ENCODE results near the gene TREM1.
"Not testable (repeated sequence)": the region's sequence is repeated elsewhere in the genome, so short reads cannot be mapped to it uniquely, and the experiment has no call there.

TREM1 gene
- 0 to 0.19 (median 0) reads per million in 3 experiments for total RNA-seq

DNA sequence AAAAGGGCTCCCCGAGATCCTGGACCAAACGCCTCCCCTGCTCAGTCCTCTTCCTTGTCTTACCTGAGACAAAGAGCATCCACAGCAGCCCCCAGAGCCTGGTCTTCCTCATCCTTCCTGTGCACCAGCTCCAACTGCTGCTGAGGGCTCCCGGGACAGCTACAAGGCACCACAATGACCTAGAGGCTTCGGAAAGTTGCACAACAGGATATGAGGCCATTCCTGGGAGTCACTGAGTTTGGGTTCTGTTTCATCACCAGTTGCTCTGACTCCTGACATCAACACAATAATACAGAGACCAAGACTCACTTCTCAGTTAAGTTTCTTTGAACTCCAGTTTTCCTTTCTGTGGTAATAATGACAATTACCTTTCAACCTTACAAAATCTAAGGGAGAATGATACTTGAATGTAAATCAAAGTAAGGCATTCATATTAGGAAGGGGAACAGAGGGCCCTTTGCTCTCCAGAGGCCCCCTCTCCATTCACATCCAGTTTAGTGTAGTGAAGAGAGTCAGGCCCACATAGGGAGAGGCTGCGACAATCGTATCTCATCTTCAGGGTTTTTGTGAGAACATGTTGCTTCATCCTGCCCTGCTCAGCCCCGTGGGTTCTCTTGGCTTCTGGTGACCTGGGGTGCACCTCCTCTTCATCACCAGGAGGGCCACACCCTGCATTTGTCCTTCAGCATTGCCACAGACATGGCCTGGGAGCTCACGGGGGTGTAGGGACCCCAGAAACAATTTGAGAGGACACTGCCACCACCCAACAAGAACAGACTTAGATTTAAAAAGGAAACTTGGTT is at the start of gene TREM1:
TREM1 (minus strand) TSS at position 139 of the 803 bp plus-strand sequence; CDS start at position 112, 27 bp downstream.
- DNase-seq = no peak

DNA sequence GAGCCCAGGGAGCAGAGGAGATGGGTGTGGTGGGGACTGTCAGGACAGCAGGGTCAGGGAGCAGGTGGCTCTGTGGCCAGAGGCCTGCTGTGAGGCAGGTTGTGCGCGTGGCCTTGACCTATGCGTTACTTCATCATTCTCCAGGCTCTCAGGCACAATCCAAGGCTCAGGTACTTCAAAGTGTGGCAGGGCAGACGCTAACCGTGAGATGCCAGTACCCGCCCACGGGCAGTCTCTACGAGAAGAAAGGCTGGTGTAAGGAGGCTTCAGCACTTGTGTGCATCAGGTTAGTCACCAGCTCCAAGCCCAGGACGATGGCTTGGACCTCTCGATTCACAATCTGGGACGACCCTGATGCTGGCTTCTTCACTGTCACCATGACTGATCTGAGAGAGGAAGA is 49.5 kb upstream of the TREM1 start:
- DNase-seq = no peak

DNA sequence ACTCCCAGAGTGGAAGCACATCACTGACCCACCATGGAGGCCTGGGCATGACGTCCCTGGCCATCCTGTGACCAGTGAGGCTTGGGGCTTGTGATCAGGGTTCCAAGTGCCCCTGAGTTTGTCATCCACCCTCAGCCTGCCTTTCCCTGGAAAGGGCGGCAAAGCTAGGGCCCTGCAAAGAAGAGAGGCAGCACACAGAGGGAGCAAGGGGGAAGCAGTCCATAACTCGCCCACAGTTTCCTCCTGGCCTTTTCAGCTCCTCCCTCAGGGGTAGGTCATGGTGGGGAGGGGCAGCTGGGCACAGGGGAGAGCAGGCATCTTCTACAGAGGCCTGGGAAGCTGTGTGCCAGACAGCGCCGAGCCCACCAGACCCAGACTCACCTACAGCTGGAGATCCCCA is 48.8 kb upstream of the TREM1 start, which contains the start of gene NCR2:
NCR2 (plus strand) TSS at position 313 of the 400 bp plus-strand sequence. CDS start 269 bp downstream, outside the sequence.
- no peak for DNase-seq

DNA sequence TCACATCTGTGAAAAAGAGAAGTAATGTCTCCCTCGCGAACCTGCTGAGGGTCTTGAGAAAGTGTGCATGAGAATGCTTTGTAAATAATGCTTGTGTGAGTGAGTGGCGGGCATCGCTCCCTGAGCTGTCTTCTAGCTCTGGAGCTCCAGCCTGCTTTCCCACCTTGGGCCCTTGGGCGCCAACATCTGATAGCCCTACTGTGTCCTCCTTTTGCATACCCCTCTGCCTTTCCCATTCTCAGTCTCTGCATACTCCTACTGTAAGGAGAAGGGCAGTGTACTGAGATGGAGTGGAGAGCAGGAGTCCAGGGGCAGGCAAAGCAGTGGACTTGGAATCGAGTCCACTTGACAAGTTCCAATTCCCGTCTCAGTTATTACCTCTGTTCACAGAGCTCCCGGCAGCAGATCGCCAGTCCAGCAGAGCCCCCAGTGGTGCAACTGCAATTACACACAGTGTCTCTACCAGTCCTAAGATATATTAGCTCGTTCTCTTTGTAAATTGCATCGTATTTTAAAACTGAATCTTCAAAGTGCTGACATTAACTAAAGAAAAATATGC is 48.1 kb upstream of the TREM1 start:
- no peak for DNase-seq

DNA sequence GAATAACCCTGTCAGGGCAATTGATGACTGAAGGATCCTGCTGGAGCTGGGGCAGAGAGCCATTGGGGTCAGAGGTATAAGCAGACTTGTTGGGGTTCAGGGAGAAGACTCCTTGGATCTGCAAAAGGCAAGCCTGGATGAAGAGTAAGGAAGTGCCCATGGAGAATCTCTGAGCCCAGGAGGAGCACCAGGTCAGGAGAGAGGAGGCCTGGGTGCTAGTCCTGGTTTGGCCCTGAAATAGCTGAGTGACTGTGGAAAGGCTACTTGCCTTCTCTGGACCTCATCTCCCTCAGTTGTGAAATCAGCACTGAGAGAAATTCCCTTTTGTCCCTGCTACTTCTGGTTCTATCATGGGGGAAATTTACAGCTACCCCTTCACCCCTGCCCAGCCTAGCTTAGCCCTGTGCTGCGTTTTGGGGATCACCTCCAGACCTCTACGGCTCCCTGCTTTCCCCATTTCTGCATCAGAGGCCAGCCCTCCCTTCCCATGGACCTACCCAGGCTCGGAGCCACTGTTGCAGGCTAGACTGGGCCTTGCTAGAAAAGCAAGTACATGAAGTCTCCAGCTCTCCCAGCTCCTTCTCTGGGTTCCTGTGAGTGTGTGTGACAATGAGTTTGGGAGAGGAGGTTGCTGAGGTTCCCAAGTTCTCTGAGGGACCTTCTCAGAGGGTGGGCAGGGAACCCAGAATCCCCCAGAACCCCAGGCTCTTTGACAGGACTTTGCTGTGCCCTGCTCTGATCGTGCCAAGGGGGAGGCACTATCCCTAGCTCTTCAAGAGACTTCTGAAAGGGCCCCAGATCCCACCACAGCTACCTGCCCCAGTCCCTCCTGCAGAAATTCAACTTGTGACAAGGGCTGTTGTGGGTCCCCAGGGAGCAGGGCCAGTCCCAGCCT is 46.6 kb upstream of the TREM1 start:
- DNase-seq = no peak

DNA sequence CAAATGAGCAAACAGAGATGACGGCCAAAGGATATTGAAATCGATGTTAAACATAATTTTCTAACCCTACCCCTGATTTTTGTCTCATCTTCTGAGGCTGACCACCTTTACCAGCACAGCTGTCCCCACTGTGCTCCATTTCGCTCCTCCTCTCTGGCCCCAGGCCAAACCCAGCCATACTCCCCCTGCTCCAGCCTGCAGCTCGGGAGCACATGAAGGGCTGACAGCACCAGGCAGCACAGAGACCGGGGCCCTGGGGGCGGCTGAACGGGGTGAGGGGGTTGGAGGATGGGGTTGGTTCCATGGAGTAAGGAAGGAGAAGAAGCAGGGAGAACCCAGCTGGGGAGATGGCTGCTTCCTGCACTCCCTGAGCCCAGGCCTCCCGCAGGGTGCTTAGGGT is 45.8 kb upstream of the TREM1 start:
- DNase-seq = no peak

DNA sequence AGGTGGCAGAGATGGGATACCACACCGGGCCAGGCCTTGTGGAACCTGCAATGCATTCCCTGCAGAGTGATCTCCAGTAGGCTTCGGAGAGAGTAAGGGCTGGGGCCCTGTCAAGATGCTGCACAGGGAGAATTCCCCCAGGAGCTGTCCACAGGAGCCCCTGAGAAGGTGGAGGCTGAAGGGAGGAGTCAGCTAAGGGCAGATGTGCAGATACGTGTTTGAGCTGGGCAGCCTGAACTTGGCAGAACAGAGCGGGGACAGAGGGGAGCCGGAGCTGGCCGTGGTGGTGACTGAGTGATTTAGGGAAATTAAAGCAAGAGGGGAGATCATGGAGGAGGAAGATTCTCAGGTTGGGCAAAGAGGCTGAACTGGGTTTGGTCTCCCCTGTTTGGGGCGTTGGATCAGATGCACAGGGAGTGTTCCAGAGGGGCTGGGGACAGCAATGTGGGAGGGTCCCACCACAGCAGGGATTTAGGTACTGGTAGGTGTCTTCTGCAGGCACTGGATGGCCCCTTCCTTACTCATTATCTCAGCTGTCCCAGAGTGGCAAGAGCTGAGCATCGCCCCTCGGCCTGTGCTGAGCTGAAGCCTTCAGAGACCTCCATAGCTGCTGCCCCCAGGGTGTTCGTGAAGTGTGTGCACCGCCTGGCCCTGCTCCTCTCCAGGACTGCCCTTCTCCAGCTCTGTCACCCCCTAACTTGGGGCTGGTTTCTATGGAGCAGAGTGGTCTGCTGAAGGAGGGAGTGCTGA is 45.1 kb upstream of the TREM1 start:
- no peak for DNase-seq

DNA sequence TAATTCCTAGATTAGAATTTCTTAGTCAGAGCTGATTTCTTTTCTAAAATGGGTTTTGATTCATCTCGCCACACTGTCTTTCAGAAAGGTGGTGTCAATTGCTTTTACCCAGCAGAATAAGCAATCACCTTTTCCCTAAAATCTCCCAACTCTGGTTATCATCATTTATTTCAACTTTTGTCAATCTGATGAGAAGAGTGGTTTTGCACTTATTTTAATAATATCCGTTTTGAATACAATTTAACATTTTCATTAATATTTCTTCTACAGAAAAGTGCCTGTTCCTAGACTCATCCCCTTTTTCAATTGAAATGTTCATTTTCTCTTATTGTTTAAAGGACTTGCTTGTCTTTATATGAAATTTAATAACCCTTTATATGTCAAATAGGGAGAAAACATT is 40.7 kb upstream of the TREM1 start:
- no peak for DNase-seq

DNA sequence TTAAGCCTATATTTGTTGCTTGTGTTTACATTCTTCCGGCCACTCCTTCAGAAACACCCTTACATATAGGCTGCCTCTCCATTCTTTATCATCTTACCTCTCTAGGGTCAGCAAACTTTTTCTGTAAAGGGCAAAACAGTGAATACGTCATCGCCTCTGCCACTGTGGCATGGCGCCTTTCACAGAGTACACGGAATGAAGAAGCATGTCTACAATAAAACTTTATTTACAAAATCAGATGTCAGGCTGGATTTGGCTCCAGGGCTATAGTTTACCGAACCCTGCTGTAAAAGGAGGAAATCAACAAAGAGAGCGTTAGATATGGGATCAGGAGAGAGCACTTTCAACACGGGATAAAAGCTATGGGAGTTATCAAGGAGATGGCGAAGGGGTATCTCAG is 39.6 kb upstream of the TREM1 start:
- no peak for DNase-seq

DNA sequence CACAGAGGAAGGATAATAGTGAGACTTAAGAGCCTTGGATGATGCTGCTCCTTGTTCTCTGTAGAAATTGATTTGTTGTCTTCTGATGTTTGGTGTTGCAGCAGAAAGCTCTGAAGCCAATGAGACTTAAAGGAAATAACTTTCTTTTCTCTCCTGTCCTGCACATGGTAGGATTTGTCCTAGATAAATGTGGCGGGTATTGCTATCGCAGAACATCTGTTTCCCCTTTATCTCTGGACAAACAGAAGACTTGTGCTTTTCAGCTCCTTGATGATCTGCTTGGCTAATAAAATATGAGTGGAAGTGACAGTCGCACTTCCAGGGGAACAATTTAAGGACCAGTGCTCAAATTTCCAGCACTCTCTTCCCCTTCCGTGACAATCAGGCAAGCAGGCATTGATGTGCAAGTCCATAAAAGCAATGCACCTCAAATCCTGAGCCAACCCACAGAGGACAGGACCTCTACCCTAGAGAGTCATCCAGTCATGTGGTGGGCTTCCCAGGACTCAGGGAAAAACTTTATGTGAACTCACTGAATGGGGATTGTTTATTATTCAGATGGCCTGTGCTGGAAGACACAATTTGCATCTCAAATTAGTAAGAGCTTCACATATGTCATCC is 39.1 kb upstream of the TREM1 start:
- DNase-seq = no peak

DNA sequence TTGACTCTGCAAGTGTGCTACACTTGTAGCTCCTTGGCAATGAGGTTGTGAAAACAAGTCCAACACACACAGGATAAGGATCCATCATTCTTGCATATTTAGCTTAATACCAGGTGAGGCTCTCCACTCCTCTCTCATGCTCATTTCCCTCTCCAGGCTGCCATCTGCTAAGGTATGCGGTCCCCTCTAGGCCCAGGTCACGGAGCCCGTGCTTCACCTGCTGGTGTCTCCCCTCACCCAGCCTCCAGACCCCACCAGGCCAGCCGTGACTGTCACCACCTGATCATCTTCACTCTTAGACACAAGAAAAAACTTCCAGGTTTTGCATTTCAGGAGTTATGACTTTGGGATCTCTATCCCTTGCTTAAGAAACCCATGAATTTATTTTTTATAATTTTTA is 34.7 kb upstream of the TREM1 start:
- no peak for DNase-seq

DNA sequence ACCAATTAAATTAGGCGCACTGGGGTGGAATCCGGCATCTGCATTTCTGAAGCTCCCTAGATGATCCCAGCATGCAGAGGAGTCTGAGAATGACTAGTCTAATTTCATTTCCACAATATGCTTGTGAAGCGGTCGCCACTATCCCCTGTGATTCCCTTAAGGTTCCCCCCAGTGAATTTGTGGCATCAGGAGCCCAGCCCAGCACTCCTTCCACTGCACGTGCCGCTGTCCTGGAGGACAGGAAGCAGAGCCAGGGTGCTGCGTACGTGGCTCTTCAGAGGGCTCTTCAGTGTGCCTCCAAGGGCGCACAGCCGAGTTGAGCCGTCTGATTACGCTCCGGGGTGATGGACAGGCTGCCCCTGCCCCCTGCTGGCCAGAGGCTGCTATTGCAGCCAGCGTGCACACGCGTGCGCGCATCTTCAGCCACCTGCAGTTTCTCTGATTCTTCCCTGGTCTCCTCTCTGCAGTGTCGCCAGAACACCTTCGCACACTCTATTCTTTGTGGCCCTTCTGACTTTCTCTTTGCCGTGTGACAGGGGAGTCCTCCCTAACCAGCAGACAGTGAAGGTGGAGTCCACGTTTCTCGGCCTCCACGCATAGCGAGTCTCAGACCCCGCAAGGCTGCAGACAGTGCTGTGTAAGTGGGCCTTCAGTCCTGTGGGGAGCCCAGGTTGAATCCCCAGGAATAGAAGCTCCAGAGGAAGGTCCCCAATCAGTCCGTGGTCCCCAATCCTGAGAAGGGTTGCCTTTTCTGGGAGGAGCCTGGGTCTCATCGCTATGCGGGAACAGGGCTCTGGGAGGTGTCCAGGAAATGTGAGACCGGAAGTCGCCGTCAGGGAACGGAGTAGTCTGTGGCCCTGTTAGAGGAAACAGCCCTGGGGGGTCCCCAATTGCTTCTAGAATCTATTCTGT is 32.4 kb upstream of the TREM1 start:
- DNase-seq = peak; percentile 74

DNA sequence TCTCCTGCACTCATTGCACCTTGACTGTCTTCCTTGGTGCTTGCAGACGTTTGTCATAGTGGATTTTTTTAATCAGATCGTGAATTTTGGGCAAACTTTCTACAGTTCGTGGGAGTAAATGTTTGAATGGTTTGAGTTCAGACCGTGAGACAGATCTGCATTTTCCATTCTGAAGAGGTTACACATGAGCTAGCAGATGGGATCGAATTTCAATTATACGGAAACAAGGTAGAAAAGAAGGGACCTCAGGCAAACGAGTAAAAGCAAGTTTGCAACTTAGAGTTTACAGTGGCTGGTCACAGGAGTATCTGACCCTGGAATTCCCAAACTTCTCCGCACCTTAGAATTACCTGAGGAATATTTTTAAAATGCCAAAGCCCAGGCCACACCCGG is 31.8 kb upstream of the TREM1 start:
- no peak for DNase-seq

DNA sequence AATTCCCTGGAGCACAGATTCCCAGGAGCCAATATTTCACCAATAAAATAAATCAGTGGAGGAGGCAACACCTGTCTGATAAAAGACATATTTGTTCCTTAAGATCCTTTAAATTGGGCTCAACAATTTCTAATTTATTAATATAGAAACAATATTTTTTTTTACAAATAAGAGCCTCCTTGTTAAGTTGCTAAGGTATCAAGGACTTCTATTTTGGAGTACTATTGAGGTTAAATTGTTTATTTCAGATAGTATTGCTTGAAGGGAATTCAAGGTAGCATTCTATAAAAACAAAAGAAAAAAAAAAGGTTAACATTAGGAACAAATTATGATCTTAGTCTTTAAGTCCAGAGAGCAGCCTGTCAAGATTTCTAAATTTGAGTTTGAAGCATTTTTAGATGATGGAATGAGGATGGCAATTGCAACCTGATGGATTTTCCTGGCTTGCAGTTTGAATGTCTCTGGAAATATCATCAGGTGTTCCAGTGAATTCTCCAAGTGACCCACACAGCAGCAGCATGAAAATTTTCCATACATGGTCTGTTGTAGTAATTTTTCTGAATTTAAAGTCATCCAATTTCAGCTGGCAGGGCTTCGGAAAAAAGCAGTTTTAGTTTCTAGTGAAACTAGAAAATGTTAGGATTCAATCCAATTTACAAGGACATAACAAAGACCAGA is 29.6 kb upstream of the TREM1 start:
- no peak for DNase-seq

DNA sequence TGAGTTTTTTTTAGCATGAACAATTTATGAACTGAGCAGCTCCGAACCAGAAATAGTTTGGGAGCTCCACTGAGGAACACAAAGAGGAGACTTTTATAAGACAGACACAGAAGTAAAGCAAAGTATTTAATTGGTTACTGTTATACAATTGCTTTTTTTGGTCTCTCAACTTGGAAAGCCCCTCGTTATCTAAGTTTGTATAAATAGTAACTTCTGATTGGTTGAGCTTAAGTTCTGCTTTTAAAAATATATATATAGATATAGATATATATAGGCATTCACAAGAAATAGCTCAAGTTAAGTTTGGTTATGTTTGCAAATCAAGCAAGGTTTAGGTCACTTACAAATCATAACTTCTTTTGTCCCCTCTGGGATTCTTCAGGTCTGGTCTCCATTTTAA is 28.7 kb upstream of the TREM1 start:
- DNase-seq = no peak

DNA sequence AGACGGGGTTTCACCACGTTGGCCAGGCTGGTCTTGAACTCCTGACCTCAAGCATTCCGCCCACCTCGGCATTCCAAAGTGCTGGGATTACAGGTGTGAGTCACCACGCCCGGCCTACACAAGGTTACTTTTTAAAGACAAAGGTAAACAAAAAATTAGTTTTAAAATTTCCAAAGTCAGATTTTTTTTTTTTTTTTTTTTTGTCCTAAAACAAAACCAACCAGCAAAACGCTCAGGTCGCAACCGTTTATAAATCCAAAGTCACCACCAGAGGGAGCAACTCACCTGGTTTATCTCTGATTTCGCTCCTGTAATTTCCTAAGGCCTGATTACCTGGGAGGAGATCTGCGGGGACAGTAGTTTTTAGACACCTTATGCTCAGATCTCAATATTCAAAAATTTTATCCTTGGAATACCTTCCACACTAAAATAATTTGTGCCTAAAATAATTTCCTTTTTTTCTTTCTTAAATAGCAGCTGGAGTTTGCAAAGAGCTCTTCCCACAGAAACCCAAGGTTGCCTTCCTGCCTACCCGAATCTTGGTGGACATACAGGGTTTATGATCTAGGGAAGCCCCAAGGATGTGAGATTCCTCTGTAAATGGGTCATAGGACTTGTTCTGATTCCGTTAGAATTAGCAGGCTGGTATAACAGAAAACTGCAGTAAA is 19.8 kb upstream of the TREM1 start:
- DNase-seq = peak; percentile 18

DNA sequence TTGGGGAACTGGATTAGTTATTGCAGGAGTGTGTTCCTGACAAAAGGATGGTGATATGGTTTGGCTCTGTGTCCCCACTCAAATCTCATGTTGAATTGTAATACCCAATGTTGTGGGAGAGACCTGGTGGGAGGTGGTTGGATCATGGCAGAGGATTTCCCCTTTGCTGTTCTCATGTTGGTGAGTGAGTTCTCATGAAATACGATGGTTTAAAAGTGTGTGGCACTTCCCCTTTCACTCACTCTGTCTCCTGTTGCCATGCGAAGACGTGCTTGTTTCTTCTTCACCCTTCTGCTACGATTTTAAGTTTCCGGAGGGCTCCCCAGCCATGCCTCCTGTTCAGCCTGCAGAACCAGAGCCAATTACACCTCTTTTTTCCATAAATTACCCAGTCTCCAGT is 16.2 kb upstream of the TREM1 start:
- no peak for DNase-seq

DNA sequence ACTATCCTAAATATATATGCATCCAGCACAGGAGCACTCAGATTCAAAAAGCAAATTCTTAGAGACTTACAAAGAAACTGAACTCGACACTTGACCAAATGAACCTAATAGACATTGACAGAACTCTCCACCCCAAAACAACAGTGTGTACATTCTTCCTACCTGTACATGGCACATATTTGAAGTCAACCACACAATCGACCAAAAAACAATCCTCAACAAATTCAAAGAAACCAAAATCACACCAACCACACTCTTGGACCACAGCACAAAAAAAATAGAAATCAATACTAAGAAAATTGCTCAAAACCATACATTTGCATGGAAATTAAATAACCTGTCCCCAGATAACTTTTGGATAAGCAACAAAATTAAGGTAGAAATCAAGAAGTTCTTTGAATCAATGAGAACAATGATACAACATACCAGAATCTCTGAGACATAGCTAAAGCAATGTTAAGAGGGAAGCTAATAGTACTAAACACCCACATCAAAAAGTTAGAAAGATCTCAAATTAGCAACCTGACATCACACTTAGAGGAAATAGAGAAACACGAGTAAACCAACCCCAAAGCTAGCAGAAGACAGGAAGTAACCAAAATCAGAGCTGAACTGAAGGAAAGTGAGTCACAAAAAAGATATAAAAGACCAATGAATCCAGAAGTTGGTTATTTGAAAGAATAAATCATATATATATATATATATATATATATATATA is 12.5 kb upstream of the TREM1 start:
- peak; percentile 67 for DNase-seq

DNA sequence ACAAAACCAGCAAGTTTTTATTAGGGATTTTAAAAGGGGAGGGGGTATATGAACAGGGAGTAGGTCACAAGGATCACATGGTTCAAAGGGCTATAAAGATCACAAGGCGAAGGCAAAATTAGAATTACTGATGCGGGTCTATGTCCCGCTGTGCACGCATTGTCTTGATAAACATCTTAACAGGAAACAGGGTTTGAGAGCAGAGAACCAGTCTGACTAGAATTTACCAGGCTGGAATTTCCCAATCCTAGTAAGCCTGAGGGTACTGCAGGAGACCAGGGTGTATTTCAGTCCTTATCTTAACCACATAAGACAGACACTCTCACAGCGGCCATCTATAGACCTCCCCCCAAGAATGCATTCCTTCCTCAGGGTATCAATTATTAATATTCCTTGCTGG is 10.8 kb upstream of the TREM1 start:
- not testable (repeated sequence) for DNase-seq

All from central memory CD4-positive, alpha-beta T cell (primary cell).